DMS 273 treated with DMSO at 0.1 percent for 48 hours (cell line): ENCODE data around the gene CFB.
"Not testable (repeated sequence)": the region's sequence is repeated elsewhere in the genome, so short reads cannot be mapped to it uniquely, and the experiment has no call there.

Experiments
- DNase-seq: peaks from one replicate; lab custom pipeline; 2025; lab: John Stamatoyannopoulos, UW

CFB gene

DNA sequence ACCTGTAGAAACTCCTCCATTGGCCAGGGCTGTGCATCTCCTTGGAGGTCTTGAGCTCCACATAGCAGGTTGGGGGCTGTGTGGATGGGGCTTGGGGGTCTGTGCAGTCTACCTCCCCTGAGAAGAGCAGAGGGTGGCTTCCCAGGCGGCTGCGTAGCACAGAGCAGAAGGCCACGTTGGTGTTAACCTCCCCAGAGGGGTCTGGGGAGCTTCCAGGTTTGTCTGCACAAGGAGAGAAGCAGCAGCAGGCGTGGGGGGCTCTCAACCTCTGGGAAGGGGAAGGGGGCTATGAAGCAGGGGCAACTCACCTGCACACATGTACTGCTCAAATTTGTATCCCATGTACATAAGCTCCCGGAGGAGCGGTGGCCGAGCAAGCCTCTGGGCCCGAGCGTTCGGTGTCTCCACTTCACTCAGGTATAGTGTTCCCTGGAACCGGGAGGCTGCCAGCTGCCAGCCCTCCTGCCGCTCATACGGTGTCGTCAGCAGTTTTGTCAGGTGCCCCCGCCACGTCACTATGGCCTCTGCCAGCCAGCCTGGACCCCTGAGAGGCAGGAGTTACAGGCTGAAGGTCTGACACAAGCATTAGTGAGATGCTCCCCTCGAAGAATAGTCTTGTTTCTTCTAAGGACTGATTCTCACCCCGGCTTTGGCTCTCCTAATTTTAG is 24.8 kb downstream of the CFB start:
- DNase-seq: no peak

DNA sequence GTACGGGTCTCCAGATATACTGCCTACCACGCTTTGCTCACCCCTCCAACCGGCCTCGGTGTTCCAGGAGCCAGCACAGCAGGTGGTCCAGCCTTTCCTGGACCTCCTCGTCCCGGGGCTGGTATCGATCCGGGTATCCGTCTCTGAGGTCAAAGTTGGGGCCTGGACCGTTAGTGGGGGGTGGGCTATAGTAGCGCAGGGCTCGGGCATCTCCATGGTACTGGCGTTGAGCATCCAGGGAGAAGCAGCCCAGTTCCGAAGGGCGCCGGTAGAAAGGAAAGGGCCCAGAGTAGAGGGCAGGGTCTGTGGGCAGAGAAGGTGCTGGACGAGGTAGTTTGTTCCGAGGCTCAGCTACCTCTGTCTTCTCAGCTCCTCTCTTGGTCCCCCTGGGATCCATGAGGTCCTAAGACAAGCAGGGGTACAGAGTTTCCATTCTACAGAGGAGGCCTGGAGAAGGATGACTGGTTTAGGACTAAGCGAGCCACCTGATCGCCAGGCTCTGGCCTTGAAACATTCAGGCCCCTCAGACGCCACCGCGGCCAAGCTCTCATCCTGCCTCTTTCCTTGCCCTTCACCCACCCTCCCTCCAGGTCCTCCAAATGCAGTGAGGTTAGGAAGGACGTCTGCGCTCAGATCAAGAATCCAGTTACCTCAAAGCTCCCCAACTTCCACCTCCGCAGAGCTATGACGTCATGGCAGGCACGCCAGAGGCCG is 25.5 kb downstream of the CFB start:
- no peak for DNase-seq

DNA sequence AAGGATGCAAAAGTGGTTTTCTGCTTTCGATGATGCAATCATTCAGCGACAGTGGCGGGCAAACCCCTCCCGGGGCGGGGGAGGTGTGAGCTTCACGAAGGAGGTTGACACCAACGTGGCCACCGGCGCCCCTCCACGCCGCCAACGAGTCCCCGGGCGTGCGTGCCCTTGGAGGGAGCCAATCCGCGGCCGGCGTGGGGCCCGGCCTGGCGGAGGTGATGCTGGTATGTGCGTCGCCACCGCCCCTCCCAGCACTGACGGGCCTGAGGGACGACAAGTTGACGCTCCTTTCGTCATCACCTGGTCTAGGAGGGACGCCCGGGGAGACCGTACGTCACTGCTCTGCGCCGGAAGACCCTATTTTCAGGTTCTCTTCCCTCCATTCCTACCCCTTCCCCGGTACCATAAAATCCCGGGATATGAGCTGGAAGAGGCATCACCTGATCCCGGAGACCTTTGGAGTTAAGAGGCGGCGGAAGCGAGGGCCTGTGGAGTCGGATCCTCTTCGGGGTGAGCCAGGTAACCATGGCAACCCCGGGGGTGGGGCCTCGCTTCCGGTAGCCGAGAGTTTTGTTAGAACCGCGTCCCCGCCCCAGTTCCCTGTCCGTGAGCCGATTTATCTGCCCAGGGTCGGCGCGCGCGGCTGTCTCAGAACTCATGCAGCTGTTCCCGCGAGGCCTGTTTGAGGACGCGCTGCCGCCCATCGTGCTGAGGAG is 26.3 kb downstream of the CFB start, which contains the start of gene DXO:
Gene DXO (minus strand): TSS at position 146 of the 716 bp plus-strand sequence. CDS start 463 bp downstream, outside the sequence.
- DNase-seq: peak; percentile 95

DNA sequence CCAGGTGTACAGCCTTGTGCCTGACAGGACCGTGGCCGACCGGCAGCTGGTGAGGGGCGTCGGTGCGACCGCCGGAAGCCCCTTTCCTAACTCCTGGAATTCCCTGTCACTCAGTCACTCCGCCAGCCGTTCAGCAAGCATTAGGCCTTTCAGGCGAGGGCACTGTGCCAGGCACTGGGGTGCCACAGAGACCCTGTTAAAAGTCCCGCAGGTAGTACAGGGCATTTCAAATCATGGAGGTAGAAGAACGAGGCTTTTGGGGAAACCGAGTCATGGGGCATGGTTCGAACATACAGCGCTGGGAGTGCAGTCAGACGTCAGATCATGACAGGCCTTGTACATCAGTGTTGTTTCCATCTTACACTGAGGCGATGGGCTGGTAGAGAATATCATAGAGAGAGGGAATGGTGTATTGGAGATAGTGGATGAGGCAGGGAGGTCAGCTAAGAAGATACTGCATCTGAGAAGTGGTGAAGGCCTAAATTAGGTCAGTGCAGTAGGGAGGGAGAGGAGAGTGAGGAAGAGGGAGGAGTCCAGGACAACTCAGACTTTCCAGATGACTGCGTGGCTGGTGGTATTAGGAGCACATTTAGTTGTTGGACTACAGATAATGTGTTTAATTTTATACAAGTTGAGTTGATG is 26.9 kb downstream of the CFB start:
- DNase-seq: no peak

DNA sequence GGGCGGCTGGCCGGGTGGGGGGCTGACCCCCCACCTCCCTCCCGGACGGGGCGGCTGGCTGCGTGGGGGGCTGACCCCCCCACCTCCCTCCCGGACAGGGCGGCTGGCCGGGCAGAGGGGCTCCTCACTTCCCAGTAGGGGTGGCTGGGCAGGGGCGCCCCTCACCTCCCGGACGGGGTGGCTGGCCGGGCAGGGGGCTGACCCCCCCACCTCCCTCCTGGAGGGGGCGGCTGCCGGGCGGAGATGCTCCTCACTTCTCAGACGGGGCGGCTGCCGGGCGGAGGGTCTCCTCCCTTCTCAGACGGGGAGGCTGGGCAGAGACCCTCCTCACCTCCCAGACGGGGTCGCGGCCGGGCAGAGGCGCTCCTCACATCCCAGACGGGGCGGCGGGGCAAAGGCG is 30.2 kb downstream of the CFB start:
- not testable (repeated sequence) for DNase-seq

DNA sequence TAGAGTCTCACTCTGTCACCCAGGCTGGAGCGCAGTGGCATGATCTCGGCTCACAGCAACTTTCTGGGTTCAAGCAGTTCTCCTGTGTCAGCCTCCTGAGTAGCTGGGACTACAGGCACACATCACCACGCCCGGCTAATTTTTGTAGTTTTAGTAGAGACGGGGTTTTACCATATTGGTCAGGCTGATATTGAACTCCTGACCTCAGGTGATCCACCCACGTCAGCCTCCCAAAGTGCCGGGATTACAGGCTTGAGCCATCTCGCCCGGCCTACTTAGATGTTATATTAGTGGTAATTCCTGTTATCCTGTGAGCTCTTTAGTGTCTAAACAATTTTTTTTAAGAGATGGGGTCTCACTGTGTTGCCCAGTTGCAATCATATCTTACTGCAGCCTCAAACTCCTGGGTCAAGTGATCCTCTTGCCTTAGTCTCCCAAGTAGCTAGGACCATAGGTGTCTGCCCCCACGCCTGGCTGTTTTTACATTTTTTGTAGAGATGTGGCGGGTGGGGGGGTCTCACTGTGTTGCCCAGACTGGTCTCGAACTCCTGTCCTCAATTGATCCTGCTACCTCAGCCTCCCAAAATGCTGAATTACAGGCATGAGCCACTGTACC is 32.0 kb downstream of the CFB start:
- DNase-seq: no peak

DNA sequence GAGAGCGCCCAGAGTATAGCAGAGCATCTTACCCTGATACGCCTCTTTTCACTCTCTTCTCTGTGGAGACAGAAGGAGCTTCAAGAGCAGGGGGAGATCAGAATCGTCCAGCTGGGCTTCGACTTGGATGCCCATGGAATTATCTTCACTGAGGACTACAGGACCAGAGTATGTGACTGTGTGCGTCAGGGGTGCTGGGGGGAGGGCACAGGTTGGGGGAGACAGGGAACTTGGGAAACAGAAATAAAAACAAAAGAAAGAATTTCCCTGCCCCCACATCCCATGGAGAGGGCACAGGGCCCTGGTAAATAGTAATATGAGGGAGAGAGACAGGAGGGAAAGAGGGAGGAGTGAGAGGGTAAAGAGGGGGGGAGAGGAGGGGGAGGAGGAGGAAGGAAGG is 32.9 kb downstream of the CFB start:
- DNase-seq: no peak

DNA sequence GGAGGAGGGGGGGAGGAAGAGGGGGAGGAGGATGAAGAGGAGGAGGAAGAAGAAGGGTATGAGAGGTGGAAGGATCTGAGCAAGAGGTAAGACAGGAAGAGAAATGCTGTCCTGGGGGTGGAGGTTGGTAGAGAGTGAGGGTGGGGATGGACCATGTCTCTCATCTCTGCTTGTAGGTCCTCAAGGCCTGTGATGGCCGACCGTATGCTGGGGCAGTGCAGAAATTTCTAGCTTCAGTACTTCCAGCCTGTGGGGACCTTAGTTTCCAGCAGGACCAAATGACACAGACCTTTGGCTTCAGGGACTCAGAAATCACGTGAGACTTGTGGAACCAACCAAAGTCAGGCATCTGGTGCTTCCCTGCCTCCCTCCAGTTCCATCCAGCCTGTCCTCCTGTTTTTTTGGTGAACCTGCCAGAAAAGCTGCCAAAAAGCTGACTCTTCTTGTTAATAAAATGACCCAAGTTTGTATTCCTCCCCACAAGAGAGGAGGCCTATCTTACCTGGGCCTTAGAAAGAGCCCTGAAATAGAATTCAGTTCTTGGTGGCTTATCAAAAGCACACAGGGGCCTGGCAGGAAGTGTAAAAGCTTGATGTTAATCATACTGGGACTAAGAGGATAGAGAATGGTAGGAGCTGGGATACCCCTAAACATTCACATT is 33.5 kb downstream of the CFB start:
- DNase-seq: no peak

DNA sequence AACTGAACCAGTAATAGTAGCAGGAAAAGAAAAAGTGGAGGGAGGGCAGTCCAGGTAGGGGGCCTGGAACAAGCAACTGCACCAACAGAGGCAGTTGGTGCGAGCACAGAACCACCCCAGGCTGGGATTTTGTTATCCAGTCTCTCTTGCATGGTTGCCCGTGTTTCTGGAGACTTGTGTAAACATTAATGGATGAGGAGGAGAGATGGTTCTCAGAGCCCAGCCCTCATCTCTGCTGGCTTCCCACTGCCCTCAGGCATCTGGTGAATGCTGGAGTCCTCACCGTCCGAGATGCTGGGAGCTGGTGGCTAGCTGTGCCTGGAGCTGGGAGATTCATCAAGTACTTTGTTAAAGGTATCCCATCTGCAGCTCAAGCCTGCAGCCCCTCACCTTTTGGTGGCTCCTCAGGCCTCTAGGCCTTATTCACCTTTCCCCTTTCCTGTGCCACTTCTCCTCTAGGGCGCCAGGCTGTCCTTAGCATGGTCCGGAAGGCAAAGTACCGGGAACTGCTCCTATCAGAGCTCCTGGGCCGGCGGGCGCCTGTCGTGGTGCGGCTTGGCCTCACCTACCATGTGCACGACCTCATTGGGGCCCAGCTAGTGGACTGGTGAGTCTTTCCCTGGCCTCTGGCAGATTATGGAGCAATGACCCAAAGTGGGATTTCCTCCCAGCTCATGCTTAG is 34.4 kb downstream of the CFB start:
- DNase-seq: not testable (repeated sequence)

DNA sequence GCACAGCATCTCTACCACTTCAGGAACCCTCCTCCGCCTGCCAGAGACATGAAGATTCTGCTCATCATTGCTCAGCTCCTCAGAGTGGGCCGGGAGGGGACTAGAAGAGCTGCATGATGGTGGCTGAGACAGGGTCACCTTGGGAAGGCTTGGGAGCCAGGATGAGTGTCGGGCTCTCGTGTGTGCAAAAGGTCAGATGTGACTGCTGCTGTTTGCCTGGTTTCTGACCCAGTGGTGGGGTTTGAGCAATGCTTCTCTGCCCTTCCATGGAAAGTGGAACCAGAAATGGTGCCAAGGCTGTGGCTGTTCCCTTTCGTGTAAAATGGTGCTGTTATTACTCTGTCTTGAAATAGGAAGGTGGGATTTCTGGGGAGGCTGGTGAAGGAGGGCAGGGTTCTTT is 35.1 kb downstream of the CFB start:
- not testable (repeated sequence) for DNase-seq

DNA sequence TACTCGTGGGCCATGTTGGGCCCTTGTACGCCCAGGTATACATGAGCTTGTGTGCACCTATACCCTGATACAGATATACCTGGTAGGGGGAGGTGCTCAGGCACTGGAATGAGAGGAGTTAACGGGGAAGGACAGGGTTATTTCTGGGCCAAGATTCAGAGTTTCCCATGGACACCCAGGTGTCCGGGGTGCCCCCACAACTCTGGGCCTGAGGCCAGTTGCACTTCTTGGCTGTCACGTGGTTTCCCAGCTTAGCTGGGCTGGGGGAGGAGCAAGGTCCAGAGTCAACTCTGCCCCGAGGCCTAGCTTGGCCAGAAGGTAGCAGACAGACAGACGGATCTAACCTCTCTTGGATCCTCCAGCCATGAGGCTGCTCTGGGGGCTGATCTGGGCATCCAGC is 35.8 kb downstream of the CFB start, which contains the start of gene C4A:
Gene C4A (plus strand): TSS at position 314 of the 400 bp plus-strand sequence. CDS start 51 bp downstream, at position 365.
- not testable (repeated sequence) for DNase-seq

DNA sequence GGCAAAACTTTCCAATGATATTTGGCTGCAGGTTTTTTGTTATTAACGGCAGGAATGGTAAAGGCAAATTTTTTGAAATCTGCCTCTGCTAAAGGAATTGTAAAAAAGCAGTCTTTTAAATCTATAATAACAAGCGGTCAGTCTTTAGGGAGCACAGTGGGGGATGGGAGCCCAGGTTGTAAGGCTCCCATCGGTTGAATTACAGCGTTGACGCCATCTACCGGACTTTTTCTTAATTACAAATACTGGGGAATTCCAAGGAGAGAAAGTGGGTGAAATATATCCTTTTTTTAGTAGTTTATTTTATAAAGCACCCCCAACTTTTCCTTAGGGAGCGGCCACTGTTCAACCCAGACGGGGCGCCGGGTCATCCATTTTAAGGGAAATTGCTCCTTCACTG is 43.5 kb downstream of the CFB start:
- DNase-seq: not testable (repeated sequence)

DNA sequence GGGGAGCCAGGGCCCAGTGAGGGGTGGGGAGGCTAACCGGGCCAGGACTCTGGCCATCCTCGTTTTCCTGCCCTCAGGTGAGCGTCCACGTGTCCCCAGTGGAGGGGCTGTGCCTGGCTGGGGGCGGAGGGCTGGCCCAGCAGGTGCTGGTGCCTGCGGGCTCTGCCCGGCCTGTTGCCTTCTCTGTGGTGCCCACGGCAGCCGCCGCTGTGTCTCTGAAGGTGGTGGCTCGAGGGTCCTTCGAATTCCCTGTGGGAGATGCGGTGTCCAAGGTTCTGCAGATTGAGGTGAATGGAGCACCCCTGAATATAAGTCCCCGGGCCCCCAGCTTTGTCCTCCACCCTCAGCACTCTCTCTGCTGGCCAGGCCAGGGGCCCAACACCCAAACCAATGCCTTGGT is 48.5 kb downstream of the CFB start:
- not testable (repeated sequence) for DNase-seq

DNA sequence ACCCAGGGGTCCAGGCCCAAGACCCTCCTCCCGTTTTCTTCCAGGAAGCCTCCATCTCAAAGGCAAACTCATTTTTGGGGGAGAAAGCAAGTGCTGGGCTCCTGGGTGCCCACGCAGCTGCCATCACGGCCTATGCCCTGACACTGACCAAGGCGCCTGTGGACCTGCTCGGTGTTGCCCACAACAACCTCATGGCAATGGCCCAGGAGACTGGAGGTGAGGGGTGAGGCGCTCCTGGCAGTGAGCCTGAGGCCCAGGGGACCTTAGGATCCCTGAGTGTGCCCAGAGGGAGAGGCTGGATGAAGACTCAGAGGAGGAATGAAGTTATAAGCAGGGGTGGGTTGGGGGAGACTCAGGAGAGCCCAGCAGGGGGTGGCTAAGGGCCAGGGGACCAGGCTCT is 50.5 kb downstream of the CFB start:
- not testable (repeated sequence) for DNase-seq
